ENCODE results near the gene KRTAP10-4.
"Not testable (repeated sequence)": the region's sequence is repeated elsewhere in the genome, so short reads cannot be mapped to it uniquely, and the experiment has no call there.

Gene KRTAP10-4

GRCh38 chr21:44539991-44540666 is 33.4 kb upstream of the KRTAP10-4 start, which contains the start of gene KRTAP10-1:
TSS of gene KRTAP10-1 (minus strand) at chr21:44540195. CDS start at chr21:44540150, 45 bp downstream.
- no peak within 1 kb of the TSS for H3K4me3 ChIP-seq (ENCODE audit: low read length)
- H3K27ac ChIP-seq (ENCODE audit: low read length), result no peak within 1 kb of the TSS

GRCh38 chr21:44540741-44541288 is 32.7 kb upstream of the KRTAP10-4 start:
- Histone ChIP-seq H3K36me3 (ENCODE audit: insufficient read depth, low read depth, low read length) (no peaks in the 10 kb centered on the region), H3K27ac (ENCODE audit: low read length) (no peak overlapping the region), H3K9me3 (ENCODE audit: insufficient read depth, low read depth, low read length) (peaks cover 19% of the 10 kb centered on the region; the same call in 1 of the 2 replicates), H3K27me3 (ENCODE audit: insufficient read depth, low read length) (no peaks in the 10 kb centered on the region), H3K9ac (ENCODE audit: low read depth, low read length) (no peak overlapping the region), H3K4me3 (ENCODE audit: low read length) (no peak overlapping the region), H3K4me1 (ENCODE audit: insufficient read depth, low read length) (no peaks in the 10 kb centered on the region)

More at GRCh38 chr21:44539991-44540666, 33.4 kb upstream of the KRTAP10-4 start, which contains the start of gene KRTAP10-1:
- Histone ChIP-seq H3K9me3 (ENCODE audit: insufficient read depth, low read depth, low read length) (peaks cover 19% of the 10 kb centered on the region; the same call in 1 of the 2 replicates), H3K4me1 (ENCODE audit: insufficient read depth, low read length) (no peaks in the 10 kb centered on the region), H3K27me3 (ENCODE audit: insufficient read depth, low read length) (no peaks in the 10 kb centered on the region), H3K36me3 (ENCODE audit: insufficient read depth, low read depth, low read length) (no peaks in the 10 kb centered on the region), H3K9ac (ENCODE audit: low read depth, low read length) (no peak within 1 kb of the TSS)

GRCh38 chr21:44542716-44543115 is 30.8 kb upstream of the KRTAP10-4 start:
- no peak overlapping the region for H3K27ac ChIP-seq (ENCODE audit: low read length)
- no peaks in the 10 kb centered on the region for H3K27me3 ChIP-seq (ENCODE audit: insufficient read depth, low read length)
- no peaks in the 10 kb centered on the region for H3K36me3 ChIP-seq (ENCODE audit: insufficient read depth, low read depth, low read length)
- peaks cover 23% of the 10 kb centered on the region; the same call in 1 of the 2 replicates for H3K9me3 ChIP-seq (ENCODE audit: insufficient read depth, low read depth, low read length)
- no peak overlapping the region for H3K4me3 ChIP-seq (ENCODE audit: low read length)
- H3K9ac ChIP-seq (ENCODE audit: low read depth, low read length), result no peak overlapping the region
- peaks cover under 1% of the 10 kb centered on the region; the same call in 1 of the 2 replicates for H3K4me1 ChIP-seq (ENCODE audit: insufficient read depth, low read length)

GRCh38 chr21:44544566-44544965 is 29.0 kb upstream of the KRTAP10-4 start:
- Histone ChIP-seq H3K27me3 (ENCODE audit: insufficient read depth, low read length) (no peaks in the 10 kb centered on the region), H3K4me3 (ENCODE audit: low read length) (no peak overlapping the region), H3K27ac (ENCODE audit: low read length) (no peak overlapping the region), H3K9me3 (ENCODE audit: insufficient read depth, low read depth, low read length) (peaks cover 23% of the 10 kb centered on the region; the same call in 1 of the 2 replicates), H3K36me3 (ENCODE audit: insufficient read depth, low read depth, low read length) (no peaks in the 10 kb centered on the region), H3K9ac (ENCODE audit: low read depth, low read length) (no peak overlapping the region), H3K4me1 (ENCODE audit: insufficient read depth, low read length) (peaks cover 13% of the 10 kb centered on the region; the same call in 1 of the 2 replicates)

- H3K9me3 ChIP-seq (ENCODE audit: insufficient read depth, low read depth, low read length), result peaks cover 14% of the 10 kb centered on the region; the same call in 1 of the 2 replicates
- no peaks in the 10 kb centered on the region for H3K27me3 ChIP-seq (ENCODE audit: insufficient read depth, low read length)
- no peak overlapping the region for H3K4me3 ChIP-seq (ENCODE audit: low read length)
- no peak overlapping the region for H3K27ac ChIP-seq (ENCODE audit: low read length)
- H3K9ac ChIP-seq (ENCODE audit: low read depth, low read length), result peak overlapping the region; percentile 22; the same call in 1 of the 2 replicates
- H3K4me1 ChIP-seq (ENCODE audit: insufficient read depth, low read length), result peaks cover 13% of the 10 kb centered on the region; the same call in 1 of the 2 replicates
- H3K36me3 ChIP-seq (ENCODE audit: insufficient read depth, low read depth, low read length), result no peaks in the 10 kb centered on the region
Observed at GRCh38 chr21:44547656-44548331, 25.7 kb upstream of the KRTAP10-4 start.

- Histone ChIP-seq H3K27me3 (ENCODE audit: insufficient read depth, low read length) (no peaks in the 10 kb centered on the region), H3K9ac (ENCODE audit: low read depth, low read length) (peak overlapping the region; percentile 74; the same call in 1 of the 2 replicates), H3K4me3 (ENCODE audit: low read length) (no peak overlapping the region), H3K9me3 (ENCODE audit: insufficient read depth, low read depth, low read length) (peaks cover 10% of the 10 kb centered on the region; the same call in 1 of the 2 replicates), H3K36me3 (ENCODE audit: insufficient read depth, low read depth, low read length) (no peaks in the 10 kb centered on the region), H3K4me1 (ENCODE audit: insufficient read depth, low read length) (peaks cover 13% of the 10 kb centered on the region; the same call in 1 of the 2 replicates), H3K27ac (ENCODE audit: low read length) (peak overlapping the region; percentile 41)
Observed at GRCh38 chr21:44548381-44548780, 25.1 kb upstream of the KRTAP10-4 start.

- Histone ChIP-seq H3K9ac (ENCODE audit: low read depth, low read length) (peak overlapping the region; percentile 74; the same call in 1 of the 2 replicates), H3K4me3 (ENCODE audit: low read length) (no peak overlapping the region), H3K27ac (ENCODE audit: low read length) (peak overlapping the region; percentile 41), H3K9me3 (ENCODE audit: insufficient read depth, low read depth, low read length) (peaks cover 4% of the 10 kb centered on the region; the same call in 1 of the 2 replicates), H3K27me3 (ENCODE audit: insufficient read depth, low read length) (no peaks in the 10 kb centered on the region), H3K4me1 (ENCODE audit: insufficient read depth, low read length) (peaks cover 13% of the 10 kb centered on the region; the same call in 1 of the 2 replicates), H3K36me3 (ENCODE audit: insufficient read depth, low read depth, low read length) (no peaks in the 10 kb centered on the region)
Observed at GRCh38 chr21:44548922-44549321, 24.6 kb upstream of the KRTAP10-4 start.

- no peaks in the 10 kb centered on the region for H3K27me3 ChIP-seq (ENCODE audit: insufficient read depth, low read length)
- peaks cover 13% of the 10 kb centered on the region; the same call in 1 of the 2 replicates for H3K4me1 ChIP-seq (ENCODE audit: insufficient read depth, low read length)
- no peaks in the 10 kb centered on the region for H3K36me3 ChIP-seq (ENCODE audit: insufficient read depth, low read depth, low read length)
- peak overlapping the region; percentile 73; the same call in 1 of the 2 replicates for H3K9ac ChIP-seq (ENCODE audit: low read depth, low read length)
- H3K4me3 ChIP-seq (ENCODE audit: low read length), result no peak overlapping the region
- H3K9me3 ChIP-seq (ENCODE audit: insufficient read depth, low read depth, low read length), result peaks cover 4% of the 10 kb centered on the region; the same call in 1 of the 2 replicates
- H3K27ac ChIP-seq (ENCODE audit: low read length), result peak overlapping the region; percentile 10
Observed at GRCh38 chr21:44549525-44550211, 23.9 kb upstream of the KRTAP10-4 start.

- H3K27me3 ChIP-seq (ENCODE audit: insufficient read depth, low read length); H3K27ac ChIP-seq (ENCODE audit: low read length); H3K9ac ChIP-seq (ENCODE audit: low read depth, low read length); H3K4me3 ChIP-seq (ENCODE audit: low read length); H3K36me3 ChIP-seq (ENCODE audit: insufficient read depth, low read depth, low read length); H3K9me3 ChIP-seq (ENCODE audit: insufficient read depth, low read depth, low read length): not testable (repeated sequence)
- peaks cover 13% of the 10 kb centered on the region; the same call in 1 of the 2 replicates for H3K4me1 ChIP-seq (ENCODE audit: insufficient read depth, low read length)
Observed at GRCh38 chr21:44550285-44550684, 23.2 kb upstream of the KRTAP10-4 start.

- peaks cover 13% of the 10 kb centered on the region; the same call in 1 of the 2 replicates for H3K4me1 ChIP-seq (ENCODE audit: insufficient read depth, low read length)
- peaks cover 4% of the 10 kb centered on the region; the same call in 1 of the 2 replicates for H3K9me3 ChIP-seq (ENCODE audit: insufficient read depth, low read depth, low read length)
- no peaks in the 10 kb centered on the region for H3K27me3 ChIP-seq (ENCODE audit: insufficient read depth, low read length)
- no peak overlapping the region for H3K9ac ChIP-seq (ENCODE audit: low read depth, low read length)
- H3K27ac ChIP-seq (ENCODE audit: low read length), result no peak overlapping the region
- no peaks in the 10 kb centered on the region for H3K36me3 ChIP-seq (ENCODE audit: insufficient read depth, low read depth, low read length)
- no peak overlapping the region for H3K4me3 ChIP-seq (ENCODE audit: low read length)
Observed at GRCh38 chr21:44550807-44551206, 22.7 kb upstream of the KRTAP10-4 start.
